Measurements from ENCODE around the gene COPZ1.
A peak's percentile ranks its signal among the peaks of the same experiment; 100 is the strongest.

Gene COPZ1

DNA sequence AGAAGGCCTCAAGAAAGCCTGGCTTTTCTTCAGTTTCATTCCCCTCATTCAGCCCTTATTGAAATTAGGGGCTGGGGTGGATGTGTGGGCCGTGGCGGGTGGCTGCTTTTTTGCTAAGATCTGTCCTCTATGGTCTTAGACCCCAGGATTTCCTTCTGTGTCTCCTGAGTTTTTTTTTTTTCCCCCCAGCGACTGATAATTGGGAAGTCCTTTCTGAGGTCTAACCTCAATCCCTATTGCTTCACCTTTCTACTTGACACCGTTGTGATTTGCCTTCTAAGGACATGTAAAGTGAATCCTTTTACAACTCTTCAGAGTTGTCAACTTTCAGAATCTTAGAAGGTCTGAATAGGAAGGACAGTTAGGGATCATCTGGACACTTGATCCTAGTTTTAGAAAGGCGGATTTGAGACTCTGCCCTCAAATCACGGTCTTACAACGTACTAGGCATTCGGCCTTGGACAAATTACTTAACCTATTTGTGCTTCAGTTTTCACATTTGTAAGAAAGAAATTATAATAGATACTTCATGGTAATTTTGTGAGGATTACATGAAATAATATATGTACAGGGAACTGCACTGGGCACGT lies 34.9 kb downstream of the COPZ1 start:
- DNase-seq = no peak

GRCh38 chr12:54360717-54361456 lies 36.0 kb downstream of the COPZ1 start:
- DNase-seq = no peak

GRCh38 chr12:54363047-54363446 lies 38.1 kb downstream of the COPZ1 start:
- no peak for DNase-seq

- no peak for DNase-seq
Measured at GRCh38 chr12:54363618-54364017, 38.7 kb downstream of the COPZ1 start.

DNA sequence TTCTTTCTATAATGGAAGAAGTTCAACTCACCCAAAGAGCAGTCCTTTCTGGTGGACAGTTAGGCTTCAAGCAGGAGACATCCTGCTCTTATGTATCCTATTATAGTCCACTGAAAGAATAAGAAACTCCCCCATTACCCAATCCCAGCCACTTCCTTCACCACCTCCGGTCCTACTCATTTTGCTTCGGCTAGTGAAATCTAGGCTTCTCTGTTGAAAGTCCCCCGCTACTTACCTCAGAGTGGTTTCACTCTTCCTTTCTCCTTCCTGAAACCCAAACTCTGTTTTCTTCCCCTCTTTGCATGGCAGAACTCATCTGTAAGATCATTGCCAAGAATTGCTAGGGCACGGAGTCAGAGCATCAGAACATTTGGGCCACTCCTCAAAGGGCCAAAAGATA lies 39.5 kb downstream of the COPZ1 start, which contains the start of gene GPR84:
Gene GPR84 (minus strand): TSS at position 74 of the 400 bp plus-strand sequence. CDS start 635 bp downstream, outside the sequence.
- peak; percentile 32 for DNase-seq

- no peak for DNase-seq
Measured at GRCh38 chr12:54368025-54368708, 43.2 kb downstream of the COPZ1 start.

DNA sequence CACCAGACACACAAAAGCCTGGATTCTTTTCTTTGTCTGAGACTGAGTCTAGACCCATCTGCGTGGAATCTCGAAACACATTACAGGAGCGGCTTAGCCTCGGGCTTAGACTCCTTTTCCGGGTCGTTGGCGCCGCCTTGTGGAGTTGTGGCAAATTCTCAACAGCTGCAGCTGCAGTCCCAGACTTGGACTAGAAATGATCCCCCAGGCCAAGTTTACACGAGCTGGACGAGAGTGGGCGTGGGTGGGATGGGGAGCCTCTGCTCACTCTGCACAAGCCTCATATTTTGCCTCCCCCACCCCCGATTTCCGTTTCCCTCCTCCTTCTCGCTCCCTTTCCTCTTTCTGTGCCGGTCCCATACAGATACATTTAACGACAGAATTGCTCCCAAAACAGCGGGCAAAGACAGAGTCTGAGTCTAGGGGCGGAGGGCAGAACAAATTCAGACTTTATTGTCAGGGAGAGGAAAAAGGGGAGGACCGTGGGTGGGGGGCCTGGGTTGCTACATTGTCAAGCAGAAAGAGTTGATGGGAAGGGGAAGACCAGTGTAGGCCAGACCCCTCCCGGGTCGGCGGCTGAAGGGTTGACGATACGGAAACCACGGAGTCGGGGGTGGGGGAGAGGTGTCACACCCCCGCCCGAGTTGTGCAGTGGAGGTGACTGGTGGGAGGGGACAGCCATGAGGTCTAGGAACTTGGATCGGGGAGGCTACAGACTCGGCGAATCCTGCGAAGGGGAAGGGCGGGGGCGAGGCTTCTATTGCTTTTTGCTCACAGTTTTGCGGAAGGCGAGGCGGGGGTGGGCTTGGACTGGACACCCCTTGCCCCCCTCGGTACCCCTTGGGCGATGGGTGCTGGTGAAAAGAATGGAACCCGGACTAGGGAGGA lies 44.0 kb downstream of the COPZ1 start:
- DNase-seq = peak; percentile 76

DNA sequence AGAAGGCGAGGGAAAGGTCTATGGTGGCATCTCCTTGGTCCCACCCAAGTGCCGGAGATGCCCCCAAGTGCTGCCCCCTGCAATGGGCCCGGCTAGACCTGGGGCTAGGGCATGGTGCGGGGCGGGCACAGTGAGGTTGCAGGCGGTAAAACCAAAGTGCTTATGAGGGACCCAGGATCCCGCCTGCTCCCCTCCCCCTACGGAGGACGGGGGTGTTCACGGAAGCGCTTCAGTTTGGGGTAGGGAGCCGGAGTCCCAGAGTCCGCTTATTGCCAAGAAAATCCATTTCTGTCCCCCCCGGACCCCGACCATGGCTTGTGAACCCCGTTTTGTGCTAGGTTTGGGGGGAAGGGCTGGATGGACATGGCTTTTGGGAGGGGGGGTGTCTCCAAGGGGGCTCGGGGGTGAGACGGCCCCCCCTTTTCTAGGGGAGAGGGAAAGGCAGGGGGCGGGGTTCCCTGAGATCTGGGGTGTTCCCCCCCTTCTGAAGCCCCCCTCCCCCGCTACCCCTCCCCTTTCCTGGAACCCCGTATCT lies 44.7 kb downstream of the COPZ1 start:
- DNase-seq = no peak

- DNase-seq = no peak
Measured at GRCh38 chr12:54370171-54370730, 45.3 kb downstream of the COPZ1 start.

DNA sequence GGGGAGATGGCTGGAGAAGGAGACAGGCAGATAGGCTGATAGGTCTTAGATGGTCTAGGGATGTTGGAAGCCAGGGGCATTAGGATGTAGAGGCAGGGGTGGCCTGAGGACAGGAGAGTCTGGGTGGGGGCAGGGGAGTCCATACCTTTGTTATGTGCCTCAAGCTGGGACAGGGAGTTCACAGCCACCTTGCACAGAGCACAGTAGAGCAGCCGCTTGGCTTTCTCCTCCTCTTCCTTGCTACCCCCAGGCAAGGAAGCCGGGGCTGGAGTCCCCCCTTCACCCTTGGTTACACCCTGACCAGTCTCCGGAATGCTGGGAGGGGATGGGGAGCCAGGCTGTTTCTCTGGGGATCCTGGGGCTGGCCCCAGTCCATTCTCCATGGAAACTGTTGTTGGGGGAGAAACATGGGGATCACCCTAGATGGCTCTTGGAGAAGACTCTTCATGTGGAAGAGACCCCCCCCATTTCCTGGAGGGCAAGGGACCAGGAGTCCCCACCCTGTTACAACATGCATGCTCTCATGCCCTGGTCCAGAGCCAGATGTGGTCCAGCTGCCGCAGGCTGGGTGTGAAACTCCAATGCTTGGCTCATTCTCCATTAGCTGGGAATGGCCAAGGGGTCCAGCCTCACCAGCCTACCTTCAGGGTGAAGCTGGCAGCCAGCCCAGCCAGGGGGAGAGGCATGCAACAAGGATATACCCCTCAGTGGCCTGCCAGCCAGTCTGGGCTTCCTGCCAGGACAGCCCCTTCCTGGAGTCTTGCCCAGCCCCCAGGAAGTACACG lies 46.6 kb downstream of the COPZ1 start:
- DNase-seq = no peak

- no peak for DNase-seq
Measured at GRCh38 chr12:54372113-54372806, 47.3 kb downstream of the COPZ1 start.

- no peak for DNase-seq
Measured at GRCh38 chr12:54373649-54374561, 49.0 kb downstream of the COPZ1 start.

DNA sequence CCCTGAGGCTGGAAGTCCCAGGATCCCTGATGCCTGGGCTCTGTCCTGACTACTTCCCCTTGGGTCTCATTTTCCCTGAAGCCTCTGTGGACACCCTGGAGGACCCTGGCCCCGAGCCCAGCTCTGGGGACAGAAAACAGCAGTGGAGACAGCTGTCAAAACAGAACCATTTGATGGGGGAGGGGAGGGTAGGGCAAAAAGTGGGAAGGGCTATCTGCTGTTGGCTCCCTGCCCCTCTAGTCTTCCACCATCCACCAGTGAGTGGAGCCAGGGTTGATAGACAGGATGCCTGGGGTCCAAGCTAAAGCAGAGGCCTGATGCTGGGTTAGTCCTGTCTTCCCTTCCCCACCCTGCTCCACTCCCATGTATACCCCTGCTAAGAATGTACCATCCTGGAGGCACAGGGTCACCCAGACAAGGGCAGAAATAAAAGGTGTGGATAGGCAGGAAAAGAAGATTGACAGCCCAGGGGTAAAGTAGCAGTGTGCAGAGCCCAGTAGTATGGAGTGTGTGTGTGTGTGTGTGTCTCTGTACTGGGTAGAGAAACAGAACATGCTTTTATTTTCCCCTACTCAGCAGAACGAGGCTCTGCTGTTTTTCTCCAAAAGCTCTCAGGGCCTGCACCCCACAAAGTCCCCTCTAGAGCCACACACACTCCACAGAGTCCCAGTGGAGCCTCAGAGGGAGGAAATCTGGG lies 49.8 kb downstream of the COPZ1 start:
- DNase-seq = no peak

- no peak for DNase-seq
Measured at GRCh38 chr12:54375259-54375579, 50.3 kb downstream of the COPZ1 start.

- no peak for DNase-seq
Measured at GRCh38 chr12:54376596-54376995, 51.7 kb downstream of the COPZ1 start.

DNA sequence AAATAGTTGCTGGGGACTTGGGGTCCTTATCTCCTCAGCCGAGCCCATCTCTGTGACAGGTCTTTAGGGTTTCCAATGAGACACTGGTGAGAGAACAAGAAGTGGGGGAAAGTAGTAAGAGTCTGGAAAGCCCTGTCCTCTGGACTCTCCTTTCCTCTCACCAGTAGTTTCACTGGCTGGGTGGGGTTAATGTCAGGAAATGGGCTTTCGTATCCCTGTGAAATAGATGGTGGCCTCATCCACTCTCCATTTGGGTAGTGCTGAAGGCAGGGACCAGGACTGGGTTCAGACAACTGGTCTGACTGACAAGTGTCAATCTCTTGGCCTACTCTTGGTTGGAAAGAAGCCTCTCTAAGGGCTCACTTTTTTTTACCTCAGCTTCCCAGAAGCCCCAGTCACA lies 52.1 kb downstream of the COPZ1 start:
- DNase-seq = no peak

DNA sequence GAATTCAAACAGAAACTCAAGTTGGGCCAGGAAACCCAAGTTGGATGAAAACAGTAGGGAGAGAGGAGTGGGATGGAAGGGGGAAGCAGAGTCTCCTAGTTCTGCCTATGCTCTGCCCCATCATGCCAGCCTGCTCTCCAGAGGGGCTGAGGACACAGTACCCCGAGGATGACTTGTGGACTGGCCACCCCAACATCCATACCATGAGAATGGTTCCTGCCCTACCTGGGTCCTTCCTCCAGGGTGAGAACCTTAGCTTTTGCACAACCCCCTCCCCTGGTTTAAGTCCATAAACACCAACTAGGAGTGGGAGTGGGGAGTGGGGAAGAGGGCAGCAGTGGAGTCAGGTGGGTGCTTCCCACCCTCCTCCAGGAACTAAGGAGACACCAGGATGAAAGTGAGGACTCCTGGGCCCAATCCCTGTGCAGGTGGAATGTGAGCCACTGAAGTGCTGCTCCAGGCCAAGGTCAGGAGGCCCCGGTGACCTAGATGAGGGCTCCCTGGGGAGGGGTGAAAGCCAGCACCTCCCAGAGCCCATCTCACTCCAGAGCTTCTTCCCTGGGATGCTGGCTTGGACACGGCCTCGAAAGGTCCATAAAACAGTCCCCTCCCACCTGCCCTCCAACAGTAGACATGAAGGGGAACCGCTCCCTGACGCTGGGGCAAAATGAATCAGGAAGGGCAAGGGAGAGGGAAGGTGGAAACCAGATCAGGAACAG lies 53.0 kb downstream of the COPZ1 start:
- DNase-seq = no peak

- no peak for DNase-seq
Measured at GRCh38 chr12:54378796-54379397, 54.0 kb downstream of the COPZ1 start.

All from central memory CD4-positive, alpha-beta T cell (primary cell).